Erythroblast (primary cell): ENCODE measurements around the gene EEPD1.
"Not testable (repeated sequence)": the region's sequence is repeated elsewhere in the genome, so short reads cannot be mapped to it uniquely, and the experiment has no call there.

Experiments
- GATA1 ChIP-seq: IDR thresholded peaks from 2 replicates; pipeline ENCODE4 v1.6.1; 2011; ENCODE audit warnings: low read depth, mild to moderate bottlenecking, control low read depth, low read length, moderate library complexity
- POLR2A ChIP-seq: IDR thresholded peaks from 2 replicates; pipeline ENCODE4 v1.6.1; 2011; ENCODE audit warnings: mild to moderate bottlenecking, low read length

DNA sequence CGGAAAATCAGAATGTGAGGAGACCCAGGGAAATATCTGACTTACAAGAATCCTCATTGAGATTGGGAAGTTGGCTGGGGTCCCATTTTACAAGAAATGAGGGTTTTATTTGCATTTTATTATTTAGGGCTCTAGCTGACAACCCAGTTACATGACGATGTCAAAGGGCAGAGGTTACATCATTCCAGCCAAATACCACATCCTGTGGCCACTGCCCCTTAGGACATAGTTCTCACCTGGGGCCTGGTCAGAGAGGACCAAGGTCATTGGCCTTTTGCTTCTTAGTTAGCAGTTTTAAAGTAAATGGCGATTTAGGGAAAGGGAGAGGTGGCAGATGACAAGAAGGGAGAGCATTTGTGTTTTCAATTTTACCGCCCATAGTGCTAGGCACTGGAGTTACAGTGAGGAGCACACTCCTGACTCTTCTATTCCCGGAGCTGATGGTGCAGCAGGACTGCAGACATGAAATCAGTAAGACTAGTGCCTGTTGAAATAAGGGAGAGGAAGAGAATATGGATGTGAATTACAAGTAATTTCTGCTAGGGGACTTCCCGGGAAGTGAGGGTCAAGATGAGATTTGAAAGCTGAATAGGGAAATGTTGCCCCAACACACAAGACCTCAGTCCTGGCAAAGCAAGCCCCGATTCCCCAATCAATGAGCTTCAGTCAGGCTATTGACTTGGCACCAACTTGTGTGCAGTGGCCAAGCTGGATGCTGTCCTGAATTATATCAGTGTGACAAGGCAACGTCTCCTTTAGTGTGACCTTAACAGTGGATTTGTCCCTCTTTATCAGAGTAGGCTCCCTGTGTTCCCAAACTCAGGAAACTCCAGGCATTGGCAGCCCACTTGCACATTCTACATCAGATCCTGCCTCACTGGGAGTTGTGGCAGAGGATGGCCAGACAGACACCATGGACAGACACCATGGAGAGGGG lies 45.8 kb upstream of the EEPD1 start:
- TF ChIP-seq POLR2A, GATA1: not testable (repeated sequence)
